HG02885 (cell line): Measurements from ENCODE around the gene MFN2.

ENCODE experiments used
- ATAC-seq: cut with Tn5 transposase; IDR thresholded peaks from one replicate; pipeline ENCODE4 v1.9.1; 2021; ENCODE audit warnings: mild to moderate bottlenecking; ENCODE audit not compliant: unreplicated experiment, poor library complexity

MFN2 gene

GRCh38 chr1:11957897-11958296 lies 22.3 kb upstream of the MFN2 start:
- no peak for ATAC-seq

DNA sequence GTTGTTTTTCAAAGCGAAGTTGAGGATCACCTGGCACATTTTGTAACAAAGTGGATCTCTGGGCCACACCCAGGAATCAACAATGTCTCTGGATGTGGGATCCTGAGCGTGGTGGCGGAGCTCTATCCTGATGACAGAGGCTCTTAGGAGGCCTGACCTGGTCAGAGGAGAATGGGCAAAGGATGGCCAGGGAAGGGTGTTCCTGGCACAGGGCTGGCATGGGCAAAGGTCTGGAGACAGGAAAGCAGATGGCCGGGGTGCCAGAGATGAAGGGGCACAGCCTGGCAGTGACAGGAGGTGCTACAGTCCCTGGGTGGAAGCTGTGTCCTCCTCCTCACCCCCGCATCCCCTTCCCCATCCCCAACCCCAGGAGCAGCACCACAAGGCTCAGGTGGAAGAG lies 20.0 kb upstream of the MFN2 start:
- no peak for ATAC-seq

DNA sequence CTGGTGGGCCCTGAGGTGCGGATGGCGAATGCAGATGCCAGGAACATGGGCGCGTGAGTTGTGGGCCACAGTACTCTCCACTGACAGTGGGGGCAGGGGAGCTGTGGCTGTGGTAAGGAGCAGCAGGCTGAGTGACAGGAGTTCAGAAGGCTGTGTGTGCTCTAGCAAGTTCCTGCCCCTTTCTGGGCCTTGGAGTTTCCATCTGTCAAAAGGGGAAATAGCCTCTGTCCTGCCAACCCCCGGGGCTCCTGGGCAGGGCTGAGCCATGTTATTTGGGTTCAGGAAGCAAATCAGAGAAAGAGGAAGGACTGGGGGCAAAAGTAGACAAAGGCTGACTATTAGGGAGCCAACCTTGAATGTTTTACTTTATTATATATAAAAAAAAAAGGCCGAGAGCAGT lies 19.5 kb upstream of the MFN2 start:
- no peak for ATAC-seq

DNA sequence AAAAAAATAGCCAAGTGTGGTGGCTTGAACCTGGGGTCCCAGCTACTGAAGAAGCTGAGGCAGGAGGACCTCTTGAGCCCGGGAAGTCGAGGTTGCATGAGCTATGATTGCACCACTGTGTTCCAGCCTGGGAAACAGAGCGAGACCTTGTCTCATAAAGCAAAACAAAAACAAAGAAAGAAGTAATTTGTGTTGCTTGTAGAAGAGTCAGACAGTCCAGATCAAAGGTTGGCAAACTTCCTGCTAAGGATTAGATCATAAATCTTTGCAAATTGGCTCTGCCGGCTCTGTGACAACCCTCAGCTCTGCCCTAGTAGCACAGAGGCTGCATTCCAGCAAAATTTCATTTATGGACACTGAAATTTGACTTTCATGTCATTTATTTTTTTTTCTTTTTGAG lies 19.0 kb upstream of the MFN2 start:
- no peak for ATAC-seq

DNA sequence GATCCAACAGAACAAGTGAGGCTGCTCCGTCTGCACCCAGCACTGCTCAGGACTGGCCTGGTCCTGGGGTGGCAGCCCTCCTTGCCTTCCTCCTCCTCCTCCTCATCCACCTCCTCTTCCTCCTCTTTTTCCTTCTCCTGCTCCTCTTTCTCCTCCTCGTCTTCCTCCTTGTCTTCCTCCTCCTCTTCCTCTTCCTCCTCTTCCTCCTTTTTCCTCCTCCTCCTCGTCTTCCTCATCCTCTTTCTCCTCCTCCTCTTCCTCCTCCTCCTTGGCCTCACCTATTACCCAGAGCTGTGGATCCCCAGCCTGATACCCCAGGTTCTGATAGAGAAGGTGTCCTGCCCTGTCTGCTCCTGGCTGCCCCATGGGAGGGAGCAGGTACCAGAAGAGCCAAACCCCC lies 16.6 kb upstream of the MFN2 start:
- ATAC-seq: no peak

- no peak for ATAC-seq
Measured at GRCh38 chr1:11964656-11965055, 15.6 kb upstream of the MFN2 start.

DNA sequence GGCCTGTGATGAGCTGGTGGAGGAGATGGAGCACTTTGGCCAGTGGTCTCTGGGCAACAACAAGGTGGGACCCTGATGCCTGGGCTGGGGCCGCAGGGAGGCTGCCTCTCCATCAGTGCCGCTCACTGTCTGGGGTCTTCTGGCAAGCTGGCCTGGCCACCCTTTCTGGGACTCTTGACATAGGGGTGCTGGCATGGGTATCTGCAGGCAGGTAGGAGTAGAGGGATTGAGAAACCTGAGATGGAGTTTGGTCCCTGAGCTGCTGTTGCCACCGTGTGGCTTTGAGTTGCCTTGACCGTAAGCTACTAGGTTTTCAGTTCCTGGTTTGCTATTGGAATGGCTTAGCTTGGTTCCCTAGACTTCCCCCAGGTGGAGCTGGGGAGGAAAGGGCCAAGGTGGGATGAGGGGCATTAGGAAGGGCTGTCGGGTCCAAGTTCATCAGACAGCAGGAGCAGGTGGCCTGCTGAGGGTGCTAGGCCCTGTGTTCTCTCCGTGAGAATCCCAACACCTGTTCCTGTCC lies 13.2 kb upstream of the MFN2 start:
- ATAC-seq: no peak

DNA sequence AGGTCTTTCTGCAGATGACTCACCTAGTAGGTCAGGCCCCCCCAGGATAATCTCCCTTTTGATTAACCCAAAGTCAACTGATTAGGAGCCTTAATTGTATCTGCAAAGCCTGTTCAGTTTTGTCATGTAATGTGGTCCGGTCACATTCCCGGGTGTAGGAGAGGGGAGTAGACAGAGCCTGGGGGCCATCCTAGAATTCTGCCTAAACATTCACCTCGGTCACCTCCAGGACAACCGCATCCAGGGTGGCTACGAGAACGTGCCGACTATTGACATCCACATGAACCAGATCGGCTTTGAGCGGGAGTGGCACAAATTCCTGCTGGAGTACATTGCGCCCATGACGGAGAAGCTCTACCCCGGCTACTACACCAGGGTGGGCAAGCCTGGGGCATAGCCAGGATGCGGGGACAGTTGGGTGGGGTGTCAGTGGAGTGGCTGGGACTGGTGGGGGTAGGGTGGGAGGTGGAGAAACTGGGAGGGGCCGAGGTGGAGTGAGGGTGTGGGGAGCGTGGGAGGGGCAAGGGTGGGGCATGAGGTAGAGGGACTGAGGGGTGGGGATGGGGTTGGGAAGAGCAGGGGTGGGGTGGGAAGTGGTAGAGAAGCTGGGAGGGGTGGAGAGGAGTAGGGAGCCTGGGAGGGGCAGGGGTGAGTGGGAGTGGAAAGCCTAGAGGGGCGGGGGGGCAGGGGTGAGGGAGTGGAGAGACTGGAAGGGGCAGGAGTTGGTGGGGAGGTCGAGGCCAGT lies 9.6 kb upstream of the MFN2 start:
- ATAC-seq: no peak

DNA sequence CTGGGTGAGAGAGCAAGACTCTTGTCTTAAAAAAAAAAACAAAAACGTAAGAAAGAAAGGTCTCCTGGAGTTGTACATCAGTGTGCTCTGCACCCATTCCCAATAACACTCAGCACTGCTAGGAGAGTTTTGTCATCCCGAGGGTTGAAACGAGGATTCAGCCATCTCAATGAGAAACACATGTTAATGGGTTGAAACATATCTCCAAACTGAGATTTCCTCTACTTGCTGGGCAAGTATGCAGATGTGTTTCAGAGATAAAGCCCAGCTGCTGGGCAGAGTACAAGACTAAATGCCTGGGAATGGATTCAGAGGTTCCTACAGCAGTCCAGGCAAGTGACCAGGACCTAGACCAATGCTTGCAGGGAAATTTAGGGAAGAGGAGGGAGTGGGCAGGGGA lies 2.6 kb upstream of the MFN2 start:
- no peak for ATAC-seq

- ATAC-seq: no peak
Measured at GRCh38 chr1:11978301-11978700, 1.9 kb upstream of the MFN2 start.

- no peak for ATAC-seq
Measured at GRCh38 chr1:11979028-11979850, 1.0 kb upstream of the MFN2 start.

GRCh38 chr1:11980676-11980972 lies 380 bp downstream of the MFN2 start:
- no peak for ATAC-seq

GRCh38 chr1:11981378-11982009 lies 1.2 kb downstream of the MFN2 start:
- no peak for ATAC-seq

DNA sequence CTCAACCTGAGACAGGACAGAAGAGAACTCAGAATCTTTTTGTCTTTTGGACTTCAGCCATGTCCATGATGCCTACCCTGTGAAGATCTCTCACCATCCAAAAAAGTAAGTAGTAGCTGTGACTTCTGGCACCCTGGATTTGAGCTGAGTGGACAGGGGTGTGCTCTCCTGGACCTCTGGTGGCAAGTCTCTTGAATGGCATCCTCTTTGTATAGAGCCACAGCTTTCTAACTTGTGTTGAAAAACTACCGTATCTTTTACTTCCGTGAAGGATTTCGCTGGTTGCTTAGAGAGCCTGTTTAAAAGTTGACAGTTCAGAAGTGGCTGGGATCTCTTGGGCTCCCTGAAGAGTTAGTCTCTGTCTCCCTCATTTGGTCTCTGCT lies 1.8 kb downstream of the MFN2 start:
- ATAC-seq: no peak

GRCh38 chr1:11984121-11984520 lies 3.9 kb downstream of the MFN2 start:
- no peak for ATAC-seq

GRCh38 chr1:11984576-11984975 lies 4.3 kb downstream of the MFN2 start:
- no peak for ATAC-seq

- no peak for ATAC-seq
Measured at GRCh38 chr1:11985171-11985570, 4.9 kb downstream of the MFN2 start.

GRCh38 chr1:11985851-11986250 lies 5.6 kb downstream of the MFN2 start:
- ATAC-seq: no peak

DNA sequence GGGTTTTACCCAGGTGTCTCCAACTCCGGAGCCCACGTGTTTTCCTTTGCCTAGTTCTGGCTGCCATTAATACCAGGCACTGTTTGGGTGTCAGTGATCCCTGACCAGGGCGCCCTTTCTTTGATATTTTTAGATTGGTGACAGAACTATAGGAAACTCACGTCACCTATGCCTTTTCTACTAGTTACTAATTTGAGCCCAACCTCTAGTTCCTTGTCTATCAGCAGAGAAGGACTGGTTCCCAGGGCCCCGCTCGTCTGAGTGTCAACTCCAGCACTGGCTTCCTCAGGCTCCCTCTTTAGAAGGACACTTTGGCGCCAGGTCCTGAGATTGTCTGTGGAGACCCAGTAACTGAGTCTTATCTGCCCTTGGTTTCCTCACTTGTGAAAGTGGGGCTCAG lies 9.4 kb downstream of the MFN2 start:
- ATAC-seq: no peak

- no peak for ATAC-seq
Measured at GRCh38 chr1:11990303-11991032, 10.2 kb downstream of the MFN2 start.
